Neural cell (in vitro differentiated cells): ENCODE data around the gene TRA2A. TPM values are rescaled to one million over a fixed set of nuclear protein-coding genes. Genes with fewer than 3 reads are reported as not detected.
"Not testable (repeated sequence)": the region's sequence is repeated elsewhere in the genome, so short reads cannot be mapped to it uniquely, and the experiment has no call there.

ENCODE experiments used
- H2AFZ ChIP-seq: fragments of 200-600, 300-800 bp; sonication (generic), shearing (Covaris generic); 2 replicates; pipeline ENCODE4 v1.6.0; 2014; ENCODE audit warnings: low read depth, mild to moderate bottlenecking, antibody characterized with exemption, low read length, moderate library complexity
- H3F3A ChIP-seq: fragments of 200-600 bp; shearing (Covaris generic); 2 replicates; pipeline ENCODE4 v1.6.1; 2016; ENCODE audit warnings: mild to moderate bottlenecking, moderate library complexity, mixed read lengths, antibody characterized with exemption, low read length; ENCODE audit not compliant: insufficient read depth, poor library complexity, severe bottlenecking
- H3K27ac ChIP-seq: fragments of 200-600, 300-800 bp; sonication (generic), shearing (Covaris generic); 2 replicates; pipeline ENCODE4 v1.5.1; 2014; ENCODE audit warnings: mild to moderate bottlenecking, low read length, moderate library complexity
- H3K27me3 ChIP-seq: fragments of 300-800, 200-600 bp; sonication (generic), shearing (Covaris generic); 2 replicates; pipeline ENCODE4 v1.6.0; 2014; ENCODE audit warnings: mild to moderate bottlenecking, low read depth, low read length, moderate library complexity; ENCODE audit not compliant: insufficient read depth
- H3K36me3 ChIP-seq: fragments of 300-800, 200-600 bp; sonication (generic), shearing (Covaris generic); 2 replicates; pipeline ENCODE4 v1.5.1; 2014; ENCODE audit warnings: mild to moderate bottlenecking, antibody characterized with exemption, low read length, moderate library complexity; ENCODE audit not compliant: insufficient read depth
- H3K4me2 ChIP-seq: fragments of 300-800, 200-600 bp; sonication (generic), shearing (Covaris generic); 2 replicates; pipeline ENCODE4 v1.6.0; 2014; ENCODE audit warnings: mild to moderate bottlenecking, low read length
- H3K4me3 ChIP-seq: fragments of 300-800, 200-600 bp; sonication (generic), shearing (Covaris generic); 2 replicates; pipeline ENCODE4 v1.5.1; 2014; ENCODE audit warnings: mild to moderate bottlenecking, low read length, moderate library complexity
- H3K79me2 ChIP-seq: fragments of 200-600 bp; shearing (Covaris generic); replicated peaks from 2 replicates; pipeline ENCODE4 v1.6.0; 2014; ENCODE audit warnings: mild to moderate bottlenecking, low read length, moderate library complexity; ENCODE audit not compliant: insufficient read depth
- H3K9ac ChIP-seq: fragments of 300-800, 200-600 bp; sonication (generic), shearing (Covaris generic); 2 replicates; pipeline ENCODE4 v1.6.1; 2016; ENCODE audit warnings: mild to moderate bottlenecking, low read length, mixed read lengths
- H3K9me2 ChIP-seq: fragments of 200-600 bp; shearing (Covaris generic); 2 replicates; pipeline ENCODE4 v1.6.1; 2016; ENCODE audit warnings: mild to moderate bottlenecking, low read length, mixed read lengths; ENCODE audit not compliant: insufficient read depth
- H3K9me3 ChIP-seq: fragments of 200-600, 300-800 bp; sonication (generic), shearing (Covaris generic); 2 replicates; pipeline ENCODE4 v1.6.1; 2016; ENCODE audit warnings: mild to moderate bottlenecking, mixed run types, low read length, moderate library complexity, mixed read lengths
- H4K20me1 ChIP-seq: fragments of 200-600 bp; shearing (Covaris generic); 2 replicates; pipeline ENCODE4 v1.6.1; 2016; ENCODE audit warnings: mild to moderate bottlenecking, mixed run types; ENCODE audit not compliant: insufficient read depth
- CTCF ChIP-seq: fragments of 450-650 bp; IDR thresholded peaks from 2 replicates; pipeline ENCODE4 v1.5.1; 2014; ENCODE audit warnings: antibody characterized with exemption, mild to moderate bottlenecking, moderate library complexity; ENCODE audit not compliant: poor library complexity, severe bottlenecking
- EP300 ChIP-seq: fragments of 450-650 bp; conservative IDR thresholded peaks from 2 replicates; pipeline ENCODE4 v1.6.1; 2014; ENCODE audit warnings: antibody characterized with exemption, mild to moderate bottlenecking, moderate library complexity; ENCODE audit not compliant: poor library complexity, severe bottlenecking
- EZH2 ChIP-seq: fragments of 200-600, 300-800 bp; shearing (Covaris generic), sonication (generic); IDR thresholded peaks from 2 replicates; pipeline ENCODE4 v1.6.1; 2014; ENCODE audit warnings: antibody characterized with exemption, low read length, borderline replicate concordance, mild to moderate bottlenecking; ENCODE audit not compliant: insufficient read depth, poor library complexity, severe bottlenecking
- MXI1 ChIP-seq: fragments of 450-650 bp; conservative IDR thresholded peaks from 2 replicates; pipeline ENCODE4 v1.6.1; 2014; ENCODE audit warnings: antibody characterized with exemption, mild to moderate bottlenecking; ENCODE audit not compliant: poor library complexity, severe bottlenecking
- POLR2AphosphoS5 ChIP-seq: IDR thresholded peaks from 2 replicates; pipeline ENCODE4 v1.6.1; 2012
- RAD21 ChIP-seq: fragments of 450-650 bp; conservative IDR thresholded peaks from 2 replicates; pipeline ENCODE4 v1.6.1; 2014; ENCODE audit warnings: antibody characterized with exemption, mild to moderate bottlenecking, moderate library complexity
- REST ChIP-seq: IDR thresholded peaks from 2 replicates; pipeline ENCODE4 v1.6.1; 2012; ENCODE audit warnings: borderline replicate concordance
- SMC3 ChIP-seq: fragments of 450-650 bp; conservative IDR thresholded peaks from 2 replicates; pipeline ENCODE4 v1.6.1; 2014; ENCODE audit warnings: antibody characterized with exemption, mild to moderate bottlenecking, moderate library complexity; ENCODE audit not compliant: poor library complexity
- TAF1 ChIP-seq: IDR thresholded peaks from 2 replicates; pipeline ENCODE4 v1.6.1; 2012; ENCODE audit warnings: low read depth
- polyA plus RNA-seq: library from polyadenylated mRNA; depleted of rRNA; stranded (reverse); fragments of >200 nt; gene quantifications from 2 replicates; pipeline ENCODE4 v1.2.3, GENCODE V29; 2014

Gene TRA2A
- polyA plus RNA-seq, 1 donor from 2014 or later, result 188 TPM

- TF ChIP-seq REST (no peak), SMC3 (no peak), MXI1 (no peak), EP300 (no peak), POLR2AphosphoS5 (no peak), EZH2 (no peak), CTCF (no peak), RAD21 (no peak), TAF1 (no peak)
- no peaks in the 10 kb centered on the region for H3F3A ChIP-seq
- no peaks in the 10 kb centered on the region for H3K9me2 ChIP-seq
- H3K4me3 ChIP-seq, result peak overlapping the region; percentile 91
- no peaks in the 10 kb centered on the region for H3K27me3 ChIP-seq
- no peak overlapping the region for H2AFZ ChIP-seq
- peaks cover 77% of the 10 kb centered on the region for H3K79me2 ChIP-seq
- no peaks in the 10 kb centered on the region for H3K9me3 ChIP-seq
- peak overlapping the region; percentile 91 for H3K4me2 ChIP-seq
- no peak overlapping the region for H3K27ac ChIP-seq
- no peak overlapping the region for H3K9ac ChIP-seq
- no peaks in the 10 kb centered on the region for H3K36me3 ChIP-seq
- H4K20me1 ChIP-seq, result peaks cover 42% of the 10 kb centered on the region
These were observed 2.4 kb downstream of the TRA2A start for GRCh38 chr7:23529262-23529859.

- not testable (repeated sequence) for H3K9me3 ChIP-seq, H3K27me3 ChIP-seq, H3K9me2 ChIP-seq, H3K27ac ChIP-seq, H3K4me2 ChIP-seq, H3K36me3 ChIP-seq, H2AFZ ChIP-seq, H3F3A ChIP-seq, H3K4me3 ChIP-seq, H3K9ac ChIP-seq
- Histone ChIP-seq H4K20me1 (peaks cover 53% of the 10 kb centered on the region), H3K79me2 (peaks cover 100% of the 10 kb centered on the region)
These were observed 6.2 kb downstream of the TRA2A start for GRCh38 chr7:23525611-23526010.

GRCh38 chr7:23524473-23524872 is 7.3 kb downstream of the TRA2A start:
- Histone ChIP-seq H3K9me2 (no peaks in the 10 kb centered on the region), H3F3A (no peaks in the 10 kb centered on the region), H3K9me3 (no peaks in the 10 kb centered on the region), H3K36me3 (peaks cover 11% of the 10 kb centered on the region), H3K4me2 (no peak overlapping the region), H3K79me2 (peaks cover 100% of the 10 kb centered on the region), H3K9ac (no peak overlapping the region), H3K4me3 (no peak overlapping the region), H3K27me3 (no peaks in the 10 kb centered on the region), H4K20me1 (peaks cover 53% of the 10 kb centered on the region), H3K27ac (no peak overlapping the region), H2AFZ (no peak overlapping the region)
- TF ChIP-seq RAD21 (no peak), EP300 (no peak), REST (no peak), CTCF (no peak), SMC3 (no peak), POLR2AphosphoS5 (no peak), TAF1 (no peak), MXI1 (no peak), EZH2 (no peak)
